Measurements from ENCODE around the gene TSPYL2. TPM values are rescaled to one million over a fixed set of nuclear protein-coding genes. Genes with fewer than 3 reads are reported as not detected.
A peak's percentile ranks its signal among the peaks of the same experiment; 100 is the strongest.

TSPYL2 gene
- total and polyA plus RNA-seq, 4 experiments from 2014 or later = 10.0 to 163 (median 91.7) TPM

GRCh38 chrX:53093748-53094581, 11.8 kb downstream of the TSPYL2 start, which contains the start of gene KANTR:
TSS of gene KANTR (plus strand) at chrX:53094142. CDS start at chrX:53124273, 30,131 bp downstream.
- H3K9me3 Mint-ChIP-seq = peaks cover 0 to 2% (median 0%) of the 10 kb centered on the region in 8 donors
- ChIA-PET POLR2A (ENCODE audit: partially characterized antibody) (interaction anchor here (1.3 to 2.7 kb wide), 3 partner anchors 12 to 98 kb away, joined by 4 to 34 read pairs (median 6); partner anchors contain the start of gene TSPYL2), CTCF (ENCODE audit: partially characterized antibody) (interaction anchor here (0.9 to 1.0 kb wide), 2 partner anchors 22 to 23 kb away, joined by 3 read pairs; no protein-coding TSS in a partner anchor)
- peak within 1 kb of the TSS; percentile 87 to 92 (median 91) for H3K27ac Mint-ChIP-seq
- intact Hi-C loops (cut with micrococcal nuclease) = loop anchor here (1.0 to 5.0 kb wide), 5 partner anchors 12 to 948 kb away; partner anchors contain the start of genes PHF8 and TSPYL2
- no peaks in the 10 kb centered on the region for H3K27me3 Mint-ChIP-seq
- no peaks in the 10 kb centered on the region for H3K36me3 ChIP-seq (ENCODE audit: insufficient read depth, low read length)
- no peaks in the 10 kb centered on the region for H3K27me3 ChIP-seq (ENCODE audit: insufficient read depth, low read length)
- H3K4me1 ChIP-seq (ENCODE audit: insufficient read depth, low read length) = peaks cover 9% of the 10 kb centered on the region
- H3K4me3 ChIP-seq (ENCODE audit: low read length in 2 of 2) = peak within 1 kb of the TSS; percentile 29 to 58
- peak within 1 kb of the TSS; percentile 55 for H3K27ac ChIP-seq (ENCODE audit: low read depth, low read length)
- peaks cover 7 to 35% (median 19%) of the 10 kb centered on the region in 4 donors for H3K4me1 Mint-ChIP-seq
- DNase-seq = peak; percentile 83 to 92 (median 84)
- H3K9me3 ChIP-seq (ENCODE audit: control insufficient read depth in 1 of 2, low read length in 2 of 2) = no peaks in the 10 kb centered on the region
- peak within 1 kb of the TSS; percentile 84 to 93 (median 89) for H3K4me3 Mint-ChIP-seq
- H3K36me3 Mint-ChIP-seq = peaks cover 0 to 2% of the 10 kb centered on the region in 2 donors

- peak overlapping the region; percentile 55 for H3K27ac ChIP-seq (ENCODE audit: low read depth, low read length)
- Mint-ChIP-seq H3K4me1 (peaks cover 5 to 30% (median 16%) of the 10 kb centered on the region in 4 donors), H3K9me3 (peaks cover 0 to 2% (median 0%) of the 10 kb centered on the region in 8 donors), H3K36me3 (peaks cover 0 to 5% of the 10 kb centered on the region in 2 donors), H3K4me3 (peak overlapping the region; percentile 84 to 93 (median 89)), H3K27ac (peak overlapping the region; percentile 62 to 92 (median 90)), H3K27me3 (no peaks in the 10 kb centered on the region)
- peaks cover 9% of the 10 kb centered on the region for H3K4me1 ChIP-seq (ENCODE audit: insufficient read depth, low read length)
- no peak for DNase-seq
- ChIA-PET POLR2A (ENCODE audit: partially characterized antibody) (interaction anchor here (1.3 to 2.7 kb wide), 3 partner anchors 13 to 99 kb away, joined by 4 to 34 read pairs (median 6); partner anchors contain the start of gene TSPYL2), CTCF (ENCODE audit: partially characterized antibody) (interaction anchor here (0.9 to 1.0 kb wide), 2 partner anchors 23 to 24 kb away, joined by 3 read pairs; no protein-coding TSS in a partner anchor)
- intact Hi-C loops (cut with micrococcal nuclease) = loop anchor here (5.0 kb wide), 2 partner anchors 128 to 948 kb away; partner anchors contain the start of gene PHF8
- no peaks in the 10 kb centered on the region for H3K36me3 ChIP-seq (ENCODE audit: insufficient read depth, low read length)
- H3K4me3 ChIP-seq (ENCODE audit: low read length in 2 of 2) = peak overlapping the region; percentile 29 to 58
- H3K27me3 ChIP-seq (ENCODE audit: insufficient read depth, low read length) = no peaks in the 10 kb centered on the region
- H3K9me3 ChIP-seq (ENCODE audit: control insufficient read depth in 1 of 2, low read length in 2 of 2) = no peaks in the 10 kb centered on the region
Measured at GRCh38 chrX:53094582-53094905, 12.4 kb downstream of the TSPYL2 start.

GRCh38 chrX:53095796-53096195, 13.6 kb downstream of the TSPYL2 start:
- POLR2A ChIA-PET (ENCODE audit: partially characterized antibody) = interaction anchor here (2.7 kb wide), 1 partner anchor 14 kb away, joined by 34 read pairs; the partner anchor contains the start of gene TSPYL2
- H3K4me3 Mint-ChIP-seq = peak overlapping the region in 1 of 8 donors; percentile 50

GRCh38 chrX:53114864-53115549, 32.8 kb downstream of the TSPYL2 start:
- no peak for DNase-seq
- Mint-ChIP-seq H3K4me1 (peaks cover 0 to 7% (median 5%) of the 10 kb centered on the region in 4 donors), H3K4me3 (no peak overlapping the region), H3K36me3 (peaks cover 6 to 10% of the 10 kb centered on the region in 2 donors), H3K9me3 (no peaks in the 10 kb centered on the region), H3K27me3 (no peaks in the 10 kb centered on the region), H3K27ac (no peak overlapping the region)
- Histone ChIP-seq H3K4me3 (ENCODE audit: low read length in 2 of 2) (no peak overlapping the region), H3K27ac (ENCODE audit: low read depth, low read length) (no peak overlapping the region), H3K9me3 (ENCODE audit: control insufficient read depth in 1 of 2, low read length in 2 of 2) (no peaks in the 10 kb centered on the region), H3K27me3 (ENCODE audit: insufficient read depth, low read length) (no peaks in the 10 kb centered on the region), H3K36me3 (ENCODE audit: insufficient read depth, low read length) (no peaks in the 10 kb centered on the region), H3K4me1 (ENCODE audit: insufficient read depth, low read length) (no peaks in the 10 kb centered on the region)
- ChIA-PET POLR2A (ENCODE audit: partially characterized antibody) (no interaction called here), CTCF (ENCODE audit: partially characterized antibody) (no interaction called here)
- intact Hi-C loops (cut with micrococcal nuclease) = no loop called here

More at GRCh38 chrX:53095796-53096195, 13.6 kb downstream of the TSPYL2 start:
- DNase-seq = no peak
- CTCF ChIA-PET (ENCODE audit: partially characterized antibody) = no interaction called here
- intact Hi-C loops (cut with micrococcal nuclease) = no loop called here
- H3K9me3 Mint-ChIP-seq = peaks cover 0 to 3% (median 0%) of the 10 kb centered on the region in 8 donors
- peak overlapping the region in 2 of 7 donors; percentile 5 to 22 for H3K27ac Mint-ChIP-seq
- H3K36me3 ChIP-seq (ENCODE audit: insufficient read depth, low read length) = no peaks in the 10 kb centered on the region
- peaks cover 5 to 30% (median 17%) of the 10 kb centered on the region in 4 donors for H3K4me1 Mint-ChIP-seq
- peaks cover 9% of the 10 kb centered on the region for H3K4me1 ChIP-seq (ENCODE audit: insufficient read depth, low read length)
- H3K27me3 Mint-ChIP-seq = no peaks in the 10 kb centered on the region
- no peaks in the 10 kb centered on the region for H3K27me3 ChIP-seq (ENCODE audit: insufficient read depth, low read length)
- no peak overlapping the region for H3K27ac ChIP-seq (ENCODE audit: low read depth, low read length)
- no peaks in the 10 kb centered on the region for H3K9me3 ChIP-seq (ENCODE audit: control insufficient read depth in 1 of 2, low read length in 2 of 2)
- H3K4me3 ChIP-seq (ENCODE audit: low read length in 2 of 2) = no peak overlapping the region
- H3K36me3 Mint-ChIP-seq = peaks cover under 1 to 8% of the 10 kb centered on the region in 2 donors

- peaks cover 6 to 9% of the 10 kb centered on the region in 2 donors for H3K36me3 Mint-ChIP-seq
- H3K4me3 Mint-ChIP-seq = no peak overlapping the region
- ChIA-PET CTCF (ENCODE audit: partially characterized antibody) (no interaction called here), POLR2A (ENCODE audit: partially characterized antibody) (no interaction called here)
- Histone ChIP-seq H3K9me3 (ENCODE audit: control insufficient read depth in 1 of 2, low read length in 2 of 2) (no peaks in the 10 kb centered on the region), H3K4me3 (ENCODE audit: low read length in 2 of 2) (no peak overlapping the region), H3K27ac (ENCODE audit: low read depth, low read length) (no peak overlapping the region), H3K36me3 (ENCODE audit: insufficient read depth, low read length) (no peaks in the 10 kb centered on the region), H3K27me3 (ENCODE audit: insufficient read depth, low read length) (no peaks in the 10 kb centered on the region), H3K4me1 (ENCODE audit: insufficient read depth, low read length) (no peaks in the 10 kb centered on the region)
- no peak for DNase-seq
- intact Hi-C loops (cut with micrococcal nuclease) = no loop called here
- no peaks in the 10 kb centered on the region for H3K9me3 Mint-ChIP-seq
- peaks cover 0 to 7% (median 5%) of the 10 kb centered on the region in 4 donors for H3K4me1 Mint-ChIP-seq
- no peak overlapping the region for H3K27ac Mint-ChIP-seq
- no peaks in the 10 kb centered on the region for H3K27me3 Mint-ChIP-seq
Measured at GRCh38 chrX:53115550-53115874, 33.3 kb downstream of the TSPYL2 start.

- Histone ChIP-seq H3K27me3 (ENCODE audit: insufficient read depth, low read length) (no peaks in the 10 kb centered on the region), H3K36me3 (ENCODE audit: insufficient read depth, low read length) (no peaks in the 10 kb centered on the region), H3K9me3 (ENCODE audit: control insufficient read depth in 1 of 2, low read length in 2 of 2) (no peaks in the 10 kb centered on the region), H3K27ac (ENCODE audit: low read depth, low read length) (no peak overlapping the region), H3K4me3 (ENCODE audit: low read length in 2 of 2) (no peak overlapping the region), H3K4me1 (ENCODE audit: insufficient read depth, low read length) (no peaks in the 10 kb centered on the region)
- Mint-ChIP-seq H3K27me3 (no peaks in the 10 kb centered on the region), H3K27ac (peak overlapping the region in 2 of 7 donors; percentile 13 to 51), H3K9me3 (no peaks in the 10 kb centered on the region), H3K36me3 (peaks cover 6 to 9% of the 10 kb centered on the region in 2 donors), H3K4me3 (no peak overlapping the region), H3K4me1 (peaks cover 0 to 7% (median 5%) of the 10 kb centered on the region in 4 donors)
- intact Hi-C loops (cut with micrococcal nuclease) = no loop called here
- ChIA-PET POLR2A (ENCODE audit: partially characterized antibody) (no interaction called here), CTCF (ENCODE audit: partially characterized antibody) (no interaction called here)
- no peak for DNase-seq
Measured at GRCh38 chrX:53116101-53116500, 33.9 kb downstream of the TSPYL2 start.

GRCh38 chrX:53122013-53122412, 39.8 kb downstream of the TSPYL2 start:
- H3K27ac Mint-ChIP-seq = peak overlapping the region in 1 of 7 donors; percentile 12

More at GRCh38 chrX:53122013-53122412, 39.8 kb downstream of the TSPYL2 start:
- intact Hi-C loops (cut with micrococcal nuclease) = no loop called here
- DNase-seq = no peak
- Mint-ChIP-seq H3K4me3 (no peak overlapping the region), H3K36me3 (peaks cover 4 to 5% of the 10 kb centered on the region in 2 donors), H3K9me3 (peaks cover 0 to 2% (median 0%) of the 10 kb centered on the region in 8 donors), H3K4me1 (peaks cover 9 to 17% (median 13%) of the 10 kb centered on the region in 4 donors), H3K27me3 (no peaks in the 10 kb centered on the region)
- no peaks in the 10 kb centered on the region for H3K9me3 ChIP-seq (ENCODE audit: control insufficient read depth in 1 of 2, low read length in 2 of 2)
- H3K27me3 ChIP-seq (ENCODE audit: insufficient read depth, low read length) = no peaks in the 10 kb centered on the region
- H3K27ac ChIP-seq (ENCODE audit: low read depth, low read length) = no peak overlapping the region
- H3K4me1 ChIP-seq (ENCODE audit: insufficient read depth, low read length) = no peaks in the 10 kb centered on the region
- POLR2A ChIA-PET (ENCODE audit: partially characterized antibody) = no interaction called here
- H3K36me3 ChIP-seq (ENCODE audit: insufficient read depth, low read length) = no peaks in the 10 kb centered on the region
- CTCF ChIA-PET (ENCODE audit: partially characterized antibody) = no interaction called here
- no peak overlapping the region for H3K4me3 ChIP-seq (ENCODE audit: low read length in 2 of 2)
